Measurements from ENCODE around the gene CORO2B. TPM values are rescaled to one million over a fixed set of nuclear protein-coding genes. Genes with fewer than 3 reads are reported as not detected.

Gene CORO2B
- total RNA-seq, 5 donors from 2014 or later (not counting 1 experiment from before 2014, with no cell fraction given): 0.06 to 0.39 (median 0.09) TPM; not detected in 2

- CTCF ChIA-PET: no interaction called here
These were observed 191.4 kb downstream of the CORO2B start for GRCh38 chr15:68770216-68770615.

DNA sequence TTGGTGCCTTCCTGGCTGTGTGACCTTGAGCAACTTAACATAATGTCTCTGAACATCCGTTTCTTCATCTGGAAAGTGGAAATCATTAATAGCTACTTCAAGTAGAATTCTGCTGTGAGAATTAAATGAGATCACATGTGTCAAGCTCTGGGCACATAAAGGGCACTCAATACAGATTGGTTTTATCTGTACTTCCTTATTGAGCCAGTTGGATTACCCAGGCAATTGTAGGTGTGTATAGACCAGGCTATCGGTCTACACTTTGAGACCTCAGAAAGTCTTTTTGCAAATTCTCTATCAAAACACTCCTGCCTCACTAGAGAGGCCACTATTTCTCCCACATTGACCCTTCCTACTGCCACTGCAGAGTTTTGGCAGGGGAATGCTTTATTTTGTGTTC is 194.2 kb downstream of the CORO2B start:
- H3K36me3 Mint-ChIP-seq: no peaks in the 10 kb centered on the region
- peaks cover 0 to 4% of the 10 kb centered on the region in 2 experiments for H3K27me3 ChIP-seq (replicated peaks in 1 of 2; ENCODE audit: control insufficient read depth in 2 of 2, extremely low read depth in 1 of 2, insufficient read depth in 2 of 2, low read length in 1 of 2)
- H3K4me3 ChIP-seq (ENCODE audit: control insufficient read depth in 1 of 2, extremely low read depth in 1 of 2, low read length in 1 of 2): no peak overlapping the region
- DNase-seq (no peak), ATAC-seq (replicated peaks in 1 of 4) (no peak)
- no peak overlapping the region for H3K27ac Mint-ChIP-seq
- no CpG with 5 or more reads among the region's 2 CpGs for WGBS (ENCODE audit: insufficient coverage)
- CTCF ChIA-PET: no interaction called here
- H3K9me3 Mint-ChIP-seq: no peaks in the 10 kb centered on the region
- H3K9me3 ChIP-seq: no peaks in the 10 kb centered on the region
- no peak overlapping the region for H3K4me3 Mint-ChIP-seq
- no peak overlapping the region for H3K27ac ChIP-seq (ENCODE audit: low read length)
- POLR2A ChIA-PET: no interaction called here
- no peaks in the 10 kb centered on the region for H3K4me1 ChIP-seq (ENCODE audit: control insufficient read depth in 1 of 2, extremely low read depth in 1 of 2, insufficient read depth in 2 of 2, low read length in 2 of 2)
- no peaks in the 10 kb centered on the region for H3K4me1 Mint-ChIP-seq
- peaks cover 3 to 4% of the 10 kb centered on the region in 2 donors for H3K27me3 Mint-ChIP-seq
- no peaks in the 10 kb centered on the region for H3K36me3 ChIP-seq (ENCODE audit: control insufficient read depth in 2 of 2, extremely low read depth in 1 of 2, insufficient read depth in 1 of 2, low read length in 1 of 2)

More at GRCh38 chr15:68770216-68770615, 191.4 kb downstream of the CORO2B start:
- Histone ChIP-seq H3K4me3 (ENCODE audit: control insufficient read depth in 1 of 2, extremely low read depth in 1 of 2, low read length in 1 of 2) (no peak overlapping the region), H3K36me3 (ENCODE audit: control insufficient read depth in 2 of 2, extremely low read depth in 1 of 2, insufficient read depth in 1 of 2, low read length in 1 of 2) (no peaks in the 10 kb centered on the region), H3K9me3 (no peaks in the 10 kb centered on the region), H3K4me1 (ENCODE audit: control insufficient read depth in 1 of 2, extremely low read depth in 1 of 2, insufficient read depth in 2 of 2, low read length in 2 of 2) (no peaks in the 10 kb centered on the region), H3K27ac (ENCODE audit: low read length) (no peak overlapping the region), H3K27me3 (replicated peaks in 1 of 2; ENCODE audit: control insufficient read depth in 2 of 2, extremely low read depth in 1 of 2, insufficient read depth in 2 of 2, low read length in 1 of 2) (peaks cover 0 to 6% of the 10 kb centered on the region in 2 experiments)
- ATAC-seq (replicated peaks in 1 of 4): no peak
- no peaks in the 10 kb centered on the region for H3K4me1 Mint-ChIP-seq
- no peak overlapping the region for H3K4me3 Mint-ChIP-seq
- POLR2A ChIA-PET: no interaction called here
- peaks cover 3 to 4% of the 10 kb centered on the region in 2 donors for H3K27me3 Mint-ChIP-seq
- H3K36me3 Mint-ChIP-seq: no peaks in the 10 kb centered on the region
- H3K9me3 Mint-ChIP-seq: no peaks in the 10 kb centered on the region
- DNase-seq: no peak
- H3K27ac Mint-ChIP-seq: no peak overlapping the region

DNA sequence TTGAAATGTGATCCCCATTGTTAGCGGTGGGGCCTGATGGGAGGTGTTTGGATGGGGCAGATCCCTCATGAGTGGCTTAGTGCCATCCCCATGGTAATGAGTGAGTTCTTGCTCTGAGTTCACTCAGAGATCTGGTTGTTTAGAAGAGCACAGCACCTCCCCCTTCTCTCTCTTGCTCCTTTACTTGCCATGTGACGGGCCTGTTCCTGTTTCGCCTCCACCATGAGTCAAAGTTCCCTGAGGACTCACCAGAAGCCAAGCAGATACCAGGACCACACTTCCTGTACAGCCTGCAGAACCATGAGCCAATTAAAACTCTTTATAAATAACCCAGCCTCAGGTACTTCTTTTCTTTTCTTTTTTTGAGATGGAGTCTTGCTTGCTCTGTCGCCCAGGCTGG is 195.3 kb downstream of the CORO2B start:
- Histone ChIP-seq H3K4me1 (ENCODE audit: control insufficient read depth in 1 of 2, extremely low read depth in 1 of 2, insufficient read depth in 2 of 2, low read length in 2 of 2) (no peaks in the 10 kb centered on the region), H3K27me3 (replicated peaks in 1 of 2; ENCODE audit: control insufficient read depth in 2 of 2, extremely low read depth in 1 of 2, insufficient read depth in 2 of 2, low read length in 1 of 2) (peaks cover 0 to 4% of the 10 kb centered on the region in 2 experiments), H3K36me3 (ENCODE audit: control insufficient read depth in 2 of 2, extremely low read depth in 1 of 2, insufficient read depth in 1 of 2, low read length in 1 of 2) (peaks cover 0 to 3% of the 10 kb centered on the region in 2 donors), H3K4me3 (ENCODE audit: control insufficient read depth in 1 of 2, extremely low read depth in 1 of 2, low read length in 1 of 2) (no peak overlapping the region), H3K9me3 (no peaks in the 10 kb centered on the region), H3K27ac (ENCODE audit: low read length) (no peak overlapping the region)
- 100% methylated on average over 2 of the region's 4 CpGs for WGBS (ENCODE audit: insufficient coverage)
- ChIA-PET CTCF (interaction anchor here in 1 of 2 donors (0.6 kb wide), 1 partner anchor 8 kb away, joined by 3 read pairs; no protein-coding TSS in a partner anchor), POLR2A (no interaction called here)
- no peak overlapping the region for H3K4me3 Mint-ChIP-seq
- H3K4me1 Mint-ChIP-seq: no peaks in the 10 kb centered on the region
- no peak overlapping the region for H3K27ac Mint-ChIP-seq
- ATAC-seq (replicated peaks in 1 of 4) (no peak), DNase-seq (no peak)
- peaks cover 7% of the 10 kb centered on the region for H3K36me3 Mint-ChIP-seq
- no peaks in the 10 kb centered on the region for H3K27me3 Mint-ChIP-seq
- no peaks in the 10 kb centered on the region for H3K9me3 Mint-ChIP-seq

GRCh38 chr15:68774521-68775235 is 195.9 kb downstream of the CORO2B start:
- H3K36me3 Mint-ChIP-seq: peaks cover 10% of the 10 kb centered on the region
- ATAC-seq (replicated peaks in 1 of 4) (no peak), DNase-seq (no peak)
- WGBS (ENCODE audit: insufficient coverage): 100% methylated on average over 1 of the region's 3 CpGs
- H3K36me3 ChIP-seq (ENCODE audit: control insufficient read depth in 2 of 2, extremely low read depth in 1 of 2, insufficient read depth in 1 of 2, low read length in 1 of 2): peaks cover 0 to 8% of the 10 kb centered on the region in 2 donors
- no peaks in the 10 kb centered on the region for H3K9me3 ChIP-seq
- peaks cover 0 to 4% of the 10 kb centered on the region in 2 experiments for H3K27me3 ChIP-seq (replicated peaks in 1 of 2; ENCODE audit: control insufficient read depth in 2 of 2, extremely low read depth in 1 of 2, insufficient read depth in 2 of 2, low read length in 1 of 2)
- no peaks in the 10 kb centered on the region for H3K4me1 ChIP-seq (ENCODE audit: control insufficient read depth in 1 of 2, extremely low read depth in 1 of 2, insufficient read depth in 2 of 2, low read length in 2 of 2)
- H3K9me3 Mint-ChIP-seq: no peaks in the 10 kb centered on the region
- H3K27ac Mint-ChIP-seq: no peak overlapping the region
- no peaks in the 10 kb centered on the region for H3K27me3 Mint-ChIP-seq
- POLR2A ChIA-PET: no interaction called here
- H3K4me3 ChIP-seq (ENCODE audit: control insufficient read depth in 1 of 2, extremely low read depth in 1 of 2, low read length in 1 of 2): no peak overlapping the region
- no peaks in the 10 kb centered on the region for H3K4me1 Mint-ChIP-seq
- no peak overlapping the region for H3K27ac ChIP-seq (ENCODE audit: low read length)
- no peak overlapping the region for H3K4me3 Mint-ChIP-seq
- CTCF ChIA-PET: interaction anchor here in 1 of 2 donors (0.6 kb wide), 1 partner anchor 9 kb away, joined by 3 read pairs; no protein-coding TSS in a partner anchor

GRCh38 chr15:68775236-68775577 is 196.4 kb downstream of the CORO2B start:
- no peak overlapping the region for H3K27ac Mint-ChIP-seq
- no peak for ATAC-seq (replicated peaks in 1 of 4)
- ChIA-PET POLR2A (no interaction called here), CTCF (no interaction called here)
- no peak overlapping the region for H3K4me3 Mint-ChIP-seq
- WGBS (ENCODE audit: insufficient coverage): 100% methylated on average over 1 of the region's 3 CpGs
- DNase-seq: no peak
- H3K36me3 Mint-ChIP-seq: peaks cover 15% of the 10 kb centered on the region
- no peaks in the 10 kb centered on the region for H3K27me3 Mint-ChIP-seq
- H3K4me1 ChIP-seq (ENCODE audit: control insufficient read depth in 1 of 2, extremely low read depth in 1 of 2, insufficient read depth in 2 of 2, low read length in 2 of 2): no peaks in the 10 kb centered on the region
- no peak overlapping the region for H3K27ac ChIP-seq (ENCODE audit: low read length)
- no peaks in the 10 kb centered on the region for H3K9me3 ChIP-seq
- no peaks in the 10 kb centered on the region for H3K4me1 Mint-ChIP-seq
- no peak overlapping the region for H3K4me3 ChIP-seq (ENCODE audit: control insufficient read depth in 1 of 2, extremely low read depth in 1 of 2, low read length in 1 of 2)
- no peaks in the 10 kb centered on the region for H3K9me3 Mint-ChIP-seq
- peaks cover 0 to 11% of the 10 kb centered on the region in 2 donors for H3K36me3 ChIP-seq (ENCODE audit: control insufficient read depth in 2 of 2, extremely low read depth in 1 of 2, insufficient read depth in 1 of 2, low read length in 1 of 2)
- H3K27me3 ChIP-seq (replicated peaks in 1 of 2; ENCODE audit: control insufficient read depth in 2 of 2, extremely low read depth in 1 of 2, insufficient read depth in 2 of 2, low read length in 1 of 2): peaks cover 0 to 3% of the 10 kb centered on the region in 2 experiments

DNA sequence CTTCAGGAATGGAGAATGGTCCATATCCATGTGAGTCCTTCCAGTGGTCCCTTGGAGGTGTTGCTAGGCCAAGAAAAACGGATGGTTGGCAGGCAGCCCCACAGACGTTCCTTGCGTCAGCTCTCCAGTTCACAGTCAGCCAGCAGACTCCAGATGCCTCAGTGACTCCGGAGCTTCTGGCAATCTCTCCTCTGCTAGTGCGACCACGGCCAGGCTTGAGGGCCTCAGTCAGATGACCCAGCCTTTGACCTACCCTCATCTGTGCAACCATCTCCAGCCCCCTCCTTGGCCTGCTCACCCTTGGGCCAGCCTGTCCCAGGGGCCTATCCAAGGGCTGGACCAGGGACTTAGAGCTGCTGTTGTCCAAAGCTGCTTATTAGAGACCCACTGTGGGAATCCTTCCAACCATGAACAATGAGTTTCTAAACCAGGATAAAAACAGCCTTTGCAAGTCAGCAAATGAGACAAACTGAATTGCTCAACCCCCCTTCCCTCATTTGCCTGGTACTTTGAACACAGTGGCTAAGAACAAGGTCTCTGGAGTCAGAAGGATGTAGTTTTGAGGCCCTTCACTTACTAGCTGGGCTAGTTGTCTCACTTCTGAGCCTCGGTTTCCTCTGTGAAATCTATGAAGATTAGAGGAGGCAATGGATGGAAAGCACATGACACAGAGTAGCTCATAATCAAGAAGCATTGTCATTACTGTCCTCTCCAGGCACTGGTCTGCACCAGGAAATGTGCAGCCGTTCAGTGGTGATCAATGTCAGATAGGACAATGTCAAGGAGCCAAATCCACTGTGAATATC is 197.1 kb downstream of the CORO2B start:
- Histone ChIP-seq H3K4me1 (ENCODE audit: control insufficient read depth in 1 of 2, extremely low read depth in 1 of 2, insufficient read depth in 2 of 2, low read length in 2 of 2) (no peaks in the 10 kb centered on the region), H3K27ac (ENCODE audit: low read length) (no peak overlapping the region), H3K27me3 (replicated peaks in 1 of 2; ENCODE audit: control insufficient read depth in 2 of 2, extremely low read depth in 1 of 2, insufficient read depth in 2 of 2, low read length in 1 of 2) (no peaks in the 10 kb centered on the region), H3K36me3 (ENCODE audit: control insufficient read depth in 2 of 2, extremely low read depth in 1 of 2, insufficient read depth in 1 of 2, low read length in 1 of 2) (peaks cover 0 to 18% of the 10 kb centered on the region in 2 donors), H3K9me3 (no peaks in the 10 kb centered on the region), H3K4me3 (ENCODE audit: control insufficient read depth in 1 of 2, extremely low read depth in 1 of 2, low read length in 1 of 2) (no peak overlapping the region)
- no peak for DNase-seq
- H3K9me3 Mint-ChIP-seq: no peaks in the 10 kb centered on the region
- ChIA-PET POLR2A (no interaction called here), CTCF (no interaction called here)
- H3K4me1 Mint-ChIP-seq: no peaks in the 10 kb centered on the region
- no peaks in the 10 kb centered on the region for H3K27me3 Mint-ChIP-seq
- H3K4me3 Mint-ChIP-seq: no peak overlapping the region
- 85% methylated on average over 7 of the region's 8 CpGs for WGBS (ENCODE audit: insufficient coverage)
- H3K27ac Mint-ChIP-seq: peak overlapping the region in 1 of 2 donors; percentile 12
- H3K36me3 Mint-ChIP-seq: peaks cover 21% of the 10 kb centered on the region
- ATAC-seq (replicated peaks in 1 of 4): peak in 1 of 4 experiments; percentile 23
